ENCODE data around the gene SLC4A1AP.

DNA sequence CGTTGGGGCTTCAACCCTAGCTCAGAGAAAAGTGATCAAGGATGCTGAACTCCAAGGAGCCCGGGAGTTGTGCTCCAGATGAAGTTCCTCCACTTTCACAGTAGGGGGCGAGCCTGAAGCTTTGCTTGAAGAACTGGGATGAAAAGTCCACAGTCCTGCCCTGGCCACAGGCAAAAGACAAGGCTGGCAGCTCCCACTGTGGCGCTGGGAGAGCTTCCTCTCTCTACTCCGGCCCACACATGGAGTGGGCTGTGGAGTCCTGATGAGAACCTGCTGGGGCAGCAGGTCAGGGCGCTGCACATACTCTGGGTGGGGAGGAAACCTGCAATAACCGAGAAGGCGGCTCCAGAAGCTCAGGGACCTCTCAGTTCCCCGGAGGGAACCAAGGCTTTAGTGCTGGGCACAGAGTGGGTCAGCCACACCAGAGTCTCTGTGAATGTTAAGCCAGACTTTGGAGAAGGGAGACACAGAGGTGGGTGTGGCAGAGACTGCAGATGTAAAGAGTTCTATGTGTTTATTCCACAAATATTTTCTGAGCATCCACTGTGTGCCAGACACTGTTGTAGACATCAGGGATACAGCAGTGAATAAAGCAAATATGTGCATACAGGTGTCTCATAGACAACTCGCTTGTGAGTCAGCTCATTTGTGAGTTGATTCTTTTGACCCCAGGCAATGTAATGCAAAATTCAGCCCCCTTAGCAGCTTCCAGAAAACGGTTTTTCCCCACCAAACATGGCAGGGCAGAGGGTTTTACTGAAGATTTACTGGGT is 59.9 kb downstream of the SLC4A1AP start:
- TF ChIP-seq, protein P1, sequence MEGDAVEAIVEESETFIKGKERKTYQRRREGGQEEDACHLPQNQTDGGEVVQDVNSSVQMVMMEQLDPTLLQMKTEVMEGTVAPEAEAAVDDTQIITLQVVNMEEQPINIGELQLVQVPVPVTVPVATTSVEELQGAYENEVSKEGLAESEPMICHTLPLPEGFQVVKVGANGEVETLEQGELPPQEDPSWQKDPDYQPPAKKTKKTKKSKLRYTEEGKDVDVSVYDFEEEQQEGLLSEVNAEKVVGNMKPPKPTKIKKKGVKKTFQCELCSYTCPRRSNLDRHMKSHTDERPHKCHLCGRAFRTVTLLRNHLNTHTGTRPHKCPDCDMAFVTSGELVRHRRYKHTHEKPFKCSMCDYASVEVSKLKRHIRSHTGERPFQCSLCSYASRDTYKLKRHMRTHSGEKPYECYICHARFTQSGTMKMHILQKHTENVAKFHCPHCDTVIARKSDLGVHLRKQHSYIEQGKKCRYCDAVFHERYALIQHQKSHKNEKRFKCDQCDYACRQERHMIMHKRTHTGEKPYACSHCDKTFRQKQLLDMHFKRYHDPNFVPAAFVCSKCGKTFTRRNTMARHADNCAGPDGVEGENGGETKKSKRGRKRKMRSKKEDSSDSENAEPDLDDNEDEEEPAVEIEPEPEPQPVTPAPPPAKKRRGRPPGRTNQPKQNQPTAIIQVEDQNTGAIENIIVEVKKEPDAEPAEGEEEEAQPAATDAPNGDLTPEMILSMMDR (IDR thresholded peaks at IDR 0.05), result peak; percentile 86 to 96 (median 88)
- peak; percentile 57 to 60 for TF ChIP-seq POLR2AphosphoS5 (IDR thresholded peaks at IDR 0.05)
- TF ChIP-seq POLR2A (IDR thresholded peaks at IDR 0.05; ENCODE audit: low read depth), result no peak
- TF ChIP-seq EP300 (IDR thresholded peaks at IDR 0.05), result no peak

All from esophagus muscularis mucosa (tissue), 4 donors.